ENCODE data around the gene LEMD2. TPM values are rescaled to one million over a fixed set of nuclear protein-coding genes. Genes with fewer than 3 reads are reported as not detected.

Gene LEMD2
- total and polyA plus RNA-seq, 11 donors, result 21.2 to 51.3 (median 25.9) TPM

GRCh38 chr6:33724102-33725023 lies 64.6 kb downstream of the LEMD2 start:
- no peak for ATAC-seq
- no peak for DNase-seq
- intact Hi-C loops (cut with DNase I), result loop anchor here in 1 of 10 donors (5.0 kb wide), 1 partner anchor 38 kb away; no protein-coding TSS in a partner anchor
- H3K9me3 ChIP-seq, result no peaks in the 10 kb centered on the region
- peaks cover 0 to 39% (median 0%) of the 10 kb centered on the region in 9 donors for H3K36me3 ChIP-seq
- no peak for TF ChIP-seq POLR2A (IDR thresholded peaks at IDR 0.05)
- no peak for TF ChIP-seq CTCF (IDR thresholded peaks at IDR 0.05)
- 72 to 78% (median 77%) methylated on average over 13 of the region's 13 CpGs for WGBS, 4 donors
- H3K27me3 ChIP-seq, result peaks cover 0 to 9% (median 0%) of the 10 kb centered on the region in 9 donors
- peak overlapping the region in 3 of 12 donors; percentile 24 to 65 (median 55) for H3K27ac ChIP-seq
- no peak overlapping the region for H3K4me3 ChIP-seq
- peaks cover 3 to 51% (median 21%) of the 10 kb centered on the region in 12 donors for H3K4me1 ChIP-seq

GRCh38 chr6:33723371-33724085 lies 65.4 kb downstream of the LEMD2 start:
- intact Hi-C loops (cut with DNase I), result no loop called here
- Histone ChIP-seq H3K4me3 (no peak overlapping the region), H3K9me3 (no peaks in the 10 kb centered on the region), H3K27ac (peak overlapping the region in 3 of 12 donors; percentile 55 to 72 (median 65)), H3K27me3 (peaks cover 0 to 9% (median 0%) of the 10 kb centered on the region in 9 donors), H3K4me1 (peaks cover 3 to 43% (median 18%) of the 10 kb centered on the region in 12 donors), H3K36me3 (peaks cover 0 to 39% (median 0%) of the 10 kb centered on the region in 9 donors)
- DNase-seq (no peak), ATAC-seq (no peak)
- WGBS, 4 donors, result 52 to 62% (median 58%) methylated on average over 3 of the region's 3 CpGs
- no peak for TF ChIP-seq CTCF (IDR thresholded peaks at IDR 0.05)
- no peak for TF ChIP-seq POLR2A (IDR thresholded peaks at IDR 0.05)

- intact Hi-C loops (cut with DNase I), result no loop called here
- DNase-seq, result no peak
- peaks cover 3 to 43% (median 11%) of the 10 kb centered on the region in 12 donors for H3K4me1 ChIP-seq
- ATAC-seq, result peak in 3 of 4 donors; percentile 12 to 47 (median 21)
- peak overlapping the region in 7 of 12 donors; percentile 29 to 72 (median 52) for H3K27ac ChIP-seq
- H3K9me3 ChIP-seq, result no peaks in the 10 kb centered on the region
- peaks cover 0 to 9% (median 0%) of the 10 kb centered on the region in 9 donors for H3K27me3 ChIP-seq
- WGBS, 4 donors, result 53 to 75% (median 64%) methylated on average over 4 to 5 of the region's 5 CpGs
- TF ChIP-seq POLR2A (IDR thresholded peaks at IDR 0.05) (no peak), CTCF (IDR thresholded peaks at IDR 0.05) (no peak)
- H3K36me3 ChIP-seq, result peaks cover 0 to 39% (median 0%) of the 10 kb centered on the region in 9 donors
- H3K4me3 ChIP-seq, result no peak overlapping the region
Observed at GRCh38 chr6:33722103-33722623, 66.8 kb downstream of the LEMD2 start.

Data from heart left ventricle (tissue), 16 donors.